Activated naive CD4-positive, alpha-beta T cell treated with Interleukin-2 at 50 U/mL for 16 hours (primary cell): ENCODE measurements around the gene TPX2.

Experiments
- DNase-seq: peaks from one replicate; pipeline ENCODE4 v3.0.0-alpha.2; 2020

Gene TPX2

DNA sequence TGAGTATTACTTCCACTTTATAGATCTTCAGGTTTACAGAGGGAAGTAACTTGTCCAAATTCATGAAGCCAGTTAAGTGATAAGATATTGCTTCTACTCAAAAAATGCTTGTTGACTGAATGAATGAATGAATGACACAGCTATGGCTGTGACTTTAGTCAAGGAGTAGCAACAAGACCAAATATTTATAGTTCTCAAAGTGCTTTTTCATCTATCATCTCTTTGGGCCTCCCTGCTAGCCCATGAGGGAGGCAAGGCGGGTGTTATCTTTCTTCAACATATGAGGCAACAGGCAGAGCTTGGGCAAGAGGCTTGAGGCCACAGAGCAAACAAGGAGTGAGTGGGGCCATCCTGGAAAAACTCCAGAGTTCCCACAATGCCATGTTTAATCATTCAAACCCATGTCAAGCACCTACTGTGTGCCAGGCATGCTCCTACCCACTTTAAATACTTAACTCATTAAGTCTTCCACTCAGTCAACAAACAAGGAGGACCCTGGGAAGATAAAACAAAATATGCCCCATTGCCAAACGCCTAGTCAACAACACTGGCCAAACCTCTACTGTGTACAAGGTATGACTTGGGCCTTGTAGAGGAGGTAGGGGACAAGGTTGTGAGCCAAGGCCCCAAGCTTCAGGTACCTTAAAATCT is 32.4 kb upstream of the TPX2 start:
- no peak for DNase-seq

DNA sequence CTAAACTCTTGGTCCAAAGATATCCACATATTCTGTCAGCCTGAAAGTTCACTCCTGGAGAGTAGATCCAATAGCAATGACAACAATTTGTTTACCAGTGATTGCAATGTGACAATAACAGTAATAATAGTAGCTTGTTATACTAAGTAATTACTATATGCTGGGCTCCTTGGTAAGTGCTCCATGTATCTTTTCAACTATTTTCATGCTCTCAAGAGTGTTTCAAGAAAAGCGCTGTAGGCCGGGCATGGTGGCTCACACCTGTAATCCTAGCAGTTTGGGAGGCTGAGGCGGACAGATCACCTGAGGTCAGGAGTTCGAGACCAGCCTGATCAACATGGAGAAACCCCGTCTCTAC is 31.9 kb upstream of the TPX2 start:
- no peak for DNase-seq

DNA sequence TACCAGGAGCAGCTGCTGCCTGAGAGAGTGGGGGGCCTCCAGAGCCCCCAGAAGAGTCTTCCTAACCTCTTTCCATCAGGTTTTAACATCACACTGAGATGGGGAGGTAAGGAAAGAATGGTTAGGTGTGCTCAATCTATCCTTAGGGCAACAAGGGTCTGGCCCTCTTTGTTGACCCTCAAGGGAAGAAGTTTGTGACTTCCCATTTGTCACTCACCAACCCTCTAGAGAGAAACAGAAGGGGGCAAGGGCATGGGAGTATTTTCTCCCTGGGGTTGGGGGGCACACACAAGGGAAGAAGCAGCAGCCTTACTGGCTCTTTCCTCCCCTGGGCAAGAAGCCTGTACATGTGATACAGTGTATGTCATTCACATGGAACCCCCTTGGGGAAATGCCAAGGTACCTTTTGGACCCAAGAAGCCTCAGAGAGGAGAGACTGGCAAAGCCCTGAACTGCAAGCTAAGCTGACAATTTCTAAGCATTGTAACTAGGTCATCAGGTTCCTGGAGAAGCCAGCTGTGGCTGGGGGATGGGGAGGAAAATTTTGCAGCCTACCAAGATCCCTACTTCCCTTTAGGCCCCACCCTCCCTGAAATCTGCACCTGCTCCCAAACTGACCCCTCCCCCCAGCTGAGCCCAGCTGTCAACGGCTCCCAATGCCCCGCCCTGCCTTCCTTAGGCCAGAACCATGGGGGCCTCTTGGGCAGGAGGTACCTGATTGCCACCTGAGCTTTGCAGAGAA is 30.9 kb upstream of the TPX2 start:
- DNase-seq: no peak

DNA sequence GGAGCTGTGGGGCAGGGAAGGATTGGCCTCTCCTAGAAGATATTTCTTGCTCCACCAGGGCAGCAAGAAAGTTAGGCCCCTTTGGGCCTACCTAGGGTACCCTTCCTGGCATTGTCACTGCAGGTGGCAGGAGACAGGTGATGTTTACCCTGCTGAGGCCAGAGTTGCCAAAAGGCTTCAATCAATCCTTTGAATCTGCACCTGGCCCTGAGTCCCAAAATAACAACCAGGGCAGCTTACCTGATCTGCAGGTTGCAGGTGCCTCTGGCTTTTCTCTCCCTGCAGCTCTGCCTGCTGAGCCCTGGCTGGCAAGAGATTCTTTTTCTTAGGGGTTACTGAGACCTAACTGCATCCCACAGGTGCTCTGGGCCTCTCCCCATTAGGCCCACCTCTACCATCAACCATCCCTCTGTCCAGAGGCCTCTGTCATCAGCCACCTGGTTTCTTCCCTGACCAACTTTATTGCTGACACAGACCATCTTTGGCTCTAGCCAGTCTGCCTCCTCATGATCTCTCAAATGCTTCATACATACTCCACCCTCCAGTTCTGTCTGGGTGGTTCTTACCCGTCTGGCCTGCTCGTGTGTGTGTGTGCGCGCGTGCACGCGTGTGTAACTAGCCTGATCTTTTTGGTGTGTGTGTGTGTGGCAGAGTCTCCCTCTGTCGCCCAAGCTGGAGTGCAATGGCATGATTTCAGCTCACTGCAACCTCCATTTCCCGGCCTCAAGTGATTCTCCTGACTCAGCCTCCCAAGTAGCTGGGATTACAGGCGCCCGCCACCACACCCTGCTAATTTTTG is 30.2 kb upstream of the TPX2 start:
- no peak for DNase-seq

DNA sequence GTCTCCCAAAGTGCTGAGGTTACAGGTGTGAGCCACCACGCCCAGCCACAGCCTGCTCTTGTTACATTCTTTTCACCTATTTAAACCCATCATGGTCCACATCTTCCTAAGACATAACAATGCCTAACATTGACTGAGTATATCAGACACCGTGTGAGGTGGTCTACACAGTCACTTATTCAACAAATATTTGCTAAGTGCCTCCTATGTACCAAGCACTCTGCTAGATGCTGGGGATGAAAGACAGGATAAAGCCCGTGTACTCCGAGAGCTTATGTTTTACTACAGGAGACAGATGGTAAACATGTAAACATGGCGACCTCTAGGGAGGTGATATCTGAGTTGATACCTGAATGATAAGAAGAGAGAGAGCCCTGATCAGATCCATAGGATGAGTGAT is 29.2 kb upstream of the TPX2 start:
- DNase-seq: no peak

DNA sequence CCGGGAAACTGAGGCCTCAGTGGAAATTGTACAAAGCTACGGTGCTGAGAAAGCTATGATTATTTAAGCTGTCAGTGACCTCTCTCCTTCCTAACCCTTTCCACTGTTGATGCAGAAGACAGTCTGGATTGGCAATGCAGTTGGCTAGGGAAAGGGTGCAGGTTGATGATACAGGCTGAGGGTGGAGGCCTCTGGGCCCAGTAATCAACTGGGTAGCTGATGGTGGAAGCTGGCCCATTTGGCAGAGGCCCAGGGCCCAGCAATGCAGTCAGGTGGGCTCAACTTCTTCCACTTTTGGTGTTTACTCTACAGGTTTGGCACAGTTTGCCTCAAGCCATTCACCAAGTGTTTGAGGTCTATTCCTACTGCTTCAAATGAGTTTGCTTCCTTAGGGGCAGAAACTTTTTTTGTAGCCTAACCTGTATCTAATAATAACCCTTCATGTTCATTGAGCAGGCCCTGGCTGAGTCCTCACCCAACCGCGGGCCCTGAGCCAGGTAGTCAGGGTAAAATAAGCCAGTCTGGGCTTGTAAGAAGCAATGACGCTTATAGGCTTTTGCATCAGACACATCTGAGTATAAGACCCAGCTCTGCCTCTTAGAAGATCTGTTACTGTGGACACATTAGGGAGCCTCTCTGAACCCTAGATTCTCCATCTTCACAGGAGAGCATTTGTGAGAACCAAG is 28.5 kb upstream of the TPX2 start:
- DNase-seq: no peak

DNA sequence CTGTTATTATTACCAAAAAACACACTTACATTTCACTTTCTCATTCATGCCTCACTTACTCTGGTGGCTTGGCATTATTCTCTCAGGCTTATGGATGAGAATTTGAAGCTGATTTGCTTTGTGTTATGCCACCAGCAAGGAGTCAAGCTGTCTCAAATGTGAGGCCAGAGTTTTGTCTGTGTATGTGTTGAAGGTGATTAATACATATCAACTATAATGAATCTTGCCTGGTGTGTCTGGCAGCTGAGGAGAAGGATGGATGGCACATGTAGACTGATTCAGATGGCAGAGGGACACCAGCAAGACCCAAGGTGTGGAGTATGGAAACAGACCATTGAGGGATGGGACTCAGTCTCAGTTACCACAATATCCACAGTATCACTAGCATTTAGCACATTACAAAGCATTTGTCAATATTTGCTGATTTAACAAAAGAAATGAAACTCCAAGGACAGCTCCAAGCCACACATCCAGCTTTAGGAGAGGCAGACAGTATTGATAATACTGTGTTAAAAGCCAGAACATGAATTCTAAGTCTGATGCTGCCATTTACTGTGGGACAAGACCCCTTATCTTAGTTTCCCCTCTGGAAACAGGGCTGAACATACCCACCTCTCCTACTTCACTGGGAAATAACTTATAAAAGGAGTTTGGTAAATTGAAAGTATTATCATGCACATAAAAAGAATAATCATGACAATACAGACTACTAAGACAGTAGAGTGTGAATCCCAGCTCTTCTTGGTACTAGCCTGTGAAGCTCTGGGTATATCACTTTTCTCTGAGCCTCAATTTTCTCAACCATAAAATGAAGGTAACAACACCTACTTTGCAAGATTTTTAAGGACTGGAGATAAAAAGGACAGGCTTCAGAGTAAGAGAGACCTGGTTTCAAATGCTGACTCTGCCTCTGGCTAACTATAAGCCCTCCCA is 27.6 kb upstream of the TPX2 start:
- DNase-seq: no peak

DNA sequence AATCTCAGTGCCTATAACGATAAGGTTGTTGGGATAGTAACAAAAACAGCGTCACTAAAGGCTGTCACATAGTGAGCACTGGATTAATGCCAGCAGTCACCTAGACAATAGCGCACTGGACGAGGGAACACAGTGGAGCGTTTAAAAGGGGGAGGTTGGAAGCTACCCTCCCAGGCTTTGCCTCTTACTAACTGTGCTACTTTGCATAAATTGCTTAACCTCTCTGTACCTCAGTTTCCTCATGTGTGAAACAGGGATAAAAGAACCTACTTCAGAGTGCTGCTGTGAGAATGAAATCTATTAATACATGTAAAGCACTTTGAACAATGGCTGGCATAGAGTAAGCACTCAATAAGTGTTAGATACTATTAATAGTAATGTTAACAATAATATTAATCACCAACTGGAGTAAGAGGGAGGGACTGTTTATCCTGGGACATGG is 27.0 kb upstream of the TPX2 start:
- DNase-seq: no peak

DNA sequence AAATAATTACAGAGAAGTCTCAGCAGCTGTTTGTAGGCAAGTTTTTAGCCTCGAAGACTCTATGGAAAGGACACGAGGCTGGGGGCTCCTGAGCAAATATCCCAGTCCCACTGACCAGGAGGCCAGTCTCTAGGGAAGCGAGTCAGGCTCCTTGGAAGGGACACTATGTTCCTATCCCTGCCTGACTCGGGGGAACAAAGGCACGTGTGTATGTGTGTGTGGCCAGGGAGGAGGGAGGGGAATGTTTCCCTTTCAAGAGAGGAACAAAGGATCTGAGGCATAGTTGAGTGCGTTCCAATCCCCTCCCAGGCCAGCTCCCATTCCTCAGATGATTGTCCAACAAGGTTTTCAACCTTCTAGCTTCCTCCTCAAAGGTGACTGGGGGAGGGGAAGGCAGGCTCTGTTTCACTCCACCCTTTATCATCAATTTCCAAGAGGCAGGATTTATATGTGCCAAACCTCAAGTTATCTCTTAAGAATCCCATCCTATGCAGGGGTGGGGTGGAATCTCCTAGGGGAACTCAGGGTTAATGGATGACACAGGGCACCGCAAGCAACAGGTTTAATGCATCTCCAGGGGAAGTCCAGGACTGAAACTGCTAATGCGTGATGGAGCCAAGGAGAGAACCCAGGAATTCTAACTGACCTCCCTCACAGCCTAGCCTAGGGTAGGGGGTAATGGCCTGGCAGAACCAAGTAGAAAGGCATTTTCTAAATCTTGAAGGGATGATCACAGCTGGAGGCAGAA is 26.4 kb upstream of the TPX2 start:
- DNase-seq: no peak

DNA sequence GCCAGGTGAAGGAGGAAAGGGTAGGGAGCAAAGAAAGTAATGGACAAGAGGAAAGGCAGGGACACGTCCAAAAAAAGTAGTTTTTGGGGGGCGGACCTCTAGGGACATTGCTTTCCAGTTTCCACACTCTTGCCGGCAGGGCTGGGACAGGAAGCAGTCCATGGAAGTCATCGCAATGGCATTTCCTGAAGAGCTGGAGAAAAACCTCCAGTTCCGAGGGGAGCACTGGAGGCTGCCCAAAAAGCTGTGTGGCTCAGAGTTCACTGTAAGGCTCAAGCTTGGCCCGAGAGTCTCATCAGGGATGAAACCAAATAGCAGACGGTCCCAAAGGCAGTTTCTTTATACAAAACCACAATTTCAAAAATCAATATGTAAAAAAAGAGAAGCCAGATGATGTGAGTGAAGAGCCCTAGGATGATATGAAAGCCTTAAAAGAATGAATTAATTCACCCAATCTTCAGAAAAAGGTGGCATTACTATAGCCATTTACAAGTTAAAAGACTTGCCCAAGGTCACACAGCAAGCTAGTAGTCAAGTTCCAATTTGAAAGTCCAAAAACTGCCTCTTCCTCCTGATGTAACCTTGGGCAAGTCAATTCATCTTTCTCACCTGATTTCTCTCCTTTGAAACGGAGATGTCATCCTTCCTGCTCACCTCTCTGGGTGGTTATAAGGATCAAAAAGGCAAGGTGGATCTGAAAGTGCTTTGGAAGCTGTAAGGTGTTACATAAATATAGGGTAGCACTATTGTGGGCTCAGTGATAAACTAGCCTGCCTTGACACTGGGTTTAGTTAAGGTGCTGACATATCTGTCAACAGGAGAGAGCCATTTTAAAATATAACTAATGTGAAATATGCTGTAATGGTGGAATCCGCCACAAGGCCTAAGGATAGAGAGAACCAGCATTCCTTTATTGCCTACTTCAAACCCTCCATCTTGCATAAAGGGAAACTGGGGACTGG is 25.5 kb upstream of the TPX2 start:
- DNase-seq: no peak

DNA sequence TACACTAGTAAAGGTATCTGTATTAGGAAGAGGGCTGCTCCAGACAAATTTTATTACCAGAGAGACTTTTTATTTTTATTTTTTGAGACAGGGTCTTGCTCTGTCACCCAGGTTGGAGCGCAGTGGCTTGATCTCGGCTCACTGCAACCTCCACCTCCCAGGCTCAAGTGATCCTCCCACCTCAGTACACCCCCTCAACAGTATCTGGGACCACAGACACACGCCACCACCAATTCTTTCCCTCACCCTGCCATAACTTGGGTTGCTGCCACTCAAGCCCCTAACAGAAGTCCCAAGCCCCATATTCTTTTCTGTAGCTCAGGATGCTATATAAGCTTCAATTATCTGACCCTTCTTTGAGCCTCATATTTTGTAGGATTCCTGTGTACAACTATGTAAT is 23.3 kb upstream of the TPX2 start:
- no peak for DNase-seq

DNA sequence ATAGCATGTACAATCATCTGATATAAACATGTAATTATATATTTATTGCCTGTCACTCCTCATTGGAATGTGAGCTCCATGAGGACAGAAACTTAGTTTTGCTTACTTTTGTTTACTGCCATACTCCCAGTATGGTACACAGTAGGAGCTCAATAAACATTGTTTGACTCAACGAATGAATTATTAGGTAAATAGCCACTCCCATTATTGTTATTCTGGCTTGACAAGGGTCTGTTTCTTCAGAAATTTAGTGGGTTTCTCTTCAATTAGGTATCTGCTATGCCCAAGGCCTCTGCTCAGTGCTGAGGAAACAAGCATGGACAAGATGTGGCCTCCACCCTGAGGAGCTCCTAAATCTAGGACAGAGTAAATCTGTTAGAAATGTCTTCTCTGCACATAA is 22.7 kb upstream of the TPX2 start:
- DNase-seq: no peak

DNA sequence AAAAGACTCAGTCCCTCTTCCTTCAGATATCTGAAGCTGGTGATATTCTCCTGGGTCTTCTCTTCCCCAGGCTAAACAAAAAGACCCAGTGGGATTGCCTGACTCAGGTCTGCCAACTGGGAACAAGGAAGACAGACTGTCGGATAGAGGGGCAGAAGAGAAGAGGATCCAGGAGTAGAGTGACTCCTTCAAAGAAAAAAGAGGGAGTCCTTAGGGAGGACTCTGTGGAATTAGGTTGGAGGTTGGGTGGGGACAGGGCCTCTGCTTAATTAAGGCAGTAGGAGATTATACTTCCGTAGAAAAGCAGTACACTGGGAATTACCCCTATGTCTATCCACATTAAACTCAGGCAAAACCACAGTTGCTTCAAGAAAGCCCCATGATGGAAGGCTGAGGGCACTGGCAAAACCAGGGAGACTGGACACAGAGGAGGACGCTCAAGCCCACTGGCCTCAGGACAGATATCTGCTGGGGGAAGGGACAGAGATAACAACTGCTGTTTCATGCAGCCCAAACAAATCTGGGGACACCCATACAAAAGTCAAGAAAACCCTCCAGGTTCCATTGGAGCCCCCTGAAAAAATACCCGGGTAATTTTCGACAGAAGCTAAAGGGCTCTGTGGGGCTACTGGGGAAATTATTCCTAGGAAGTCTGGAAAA is 22.1 kb upstream of the TPX2 start:
- DNase-seq: no peak

DNA sequence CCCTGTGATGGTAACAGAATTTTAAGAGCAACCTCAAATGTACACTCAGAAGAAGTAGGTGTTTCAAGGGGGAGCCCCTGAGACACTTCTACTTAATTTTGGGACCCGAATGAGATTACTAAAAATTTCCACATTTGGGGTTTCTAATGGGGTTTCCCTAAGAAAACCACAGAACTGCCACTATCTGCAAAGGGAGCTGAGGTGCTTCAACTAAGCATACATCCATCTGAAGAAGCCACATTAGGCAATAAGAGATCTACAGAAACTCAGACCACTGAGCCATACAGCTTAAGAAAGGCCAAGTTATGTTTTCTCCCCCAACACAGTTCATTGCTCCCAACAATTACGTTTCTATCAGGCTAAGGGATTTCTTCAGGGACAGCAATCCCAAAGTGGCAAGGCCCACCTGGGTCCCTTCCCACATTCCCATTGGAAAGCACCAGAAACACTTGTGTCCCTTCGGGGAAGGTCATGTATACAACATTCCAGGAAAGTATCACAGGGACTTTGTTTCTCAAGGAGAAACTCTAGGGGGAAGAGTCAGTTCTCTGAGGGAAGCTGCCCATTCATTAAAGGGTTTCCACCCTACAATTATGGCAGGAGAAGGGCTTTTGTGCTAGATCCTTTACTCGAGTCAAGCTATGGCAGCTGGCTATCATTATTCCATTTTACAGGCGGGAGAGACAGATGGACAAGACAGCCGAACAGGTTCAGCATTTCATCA is 21.4 kb upstream of the TPX2 start:
- no peak for DNase-seq

DNA sequence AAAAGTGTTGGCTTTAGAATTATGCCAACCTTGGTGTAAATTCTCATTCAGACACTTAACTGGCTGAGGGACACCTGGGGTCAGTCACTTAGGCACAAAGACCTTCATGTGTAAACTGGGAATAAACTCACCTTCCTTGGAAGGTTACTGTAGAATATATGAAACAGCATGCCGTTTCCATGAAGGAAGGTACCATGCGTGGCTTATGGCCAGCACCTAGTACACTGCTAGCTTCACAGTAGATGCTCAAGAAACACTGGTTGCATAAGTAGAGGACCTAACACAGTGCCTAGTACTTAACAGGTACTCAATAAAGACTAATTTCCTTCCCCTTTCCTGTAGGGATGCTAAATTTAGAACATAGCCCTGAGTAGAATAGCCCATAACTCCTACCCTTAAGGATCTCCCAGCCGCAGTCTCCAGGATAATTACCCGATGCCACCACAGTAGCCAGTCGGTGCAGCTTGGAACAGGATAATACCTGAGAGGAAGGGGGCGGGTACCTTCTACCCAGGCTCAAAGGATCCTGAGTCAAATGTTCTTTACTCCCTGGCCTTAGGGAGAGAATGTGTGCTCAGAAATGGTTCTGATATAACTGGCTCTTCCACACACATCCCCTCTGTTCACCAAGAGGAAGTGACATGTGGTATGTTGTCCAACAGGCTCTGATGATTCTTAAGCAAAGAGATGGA is 20.0 kb upstream of the TPX2 start:
- no peak for DNase-seq

DNA sequence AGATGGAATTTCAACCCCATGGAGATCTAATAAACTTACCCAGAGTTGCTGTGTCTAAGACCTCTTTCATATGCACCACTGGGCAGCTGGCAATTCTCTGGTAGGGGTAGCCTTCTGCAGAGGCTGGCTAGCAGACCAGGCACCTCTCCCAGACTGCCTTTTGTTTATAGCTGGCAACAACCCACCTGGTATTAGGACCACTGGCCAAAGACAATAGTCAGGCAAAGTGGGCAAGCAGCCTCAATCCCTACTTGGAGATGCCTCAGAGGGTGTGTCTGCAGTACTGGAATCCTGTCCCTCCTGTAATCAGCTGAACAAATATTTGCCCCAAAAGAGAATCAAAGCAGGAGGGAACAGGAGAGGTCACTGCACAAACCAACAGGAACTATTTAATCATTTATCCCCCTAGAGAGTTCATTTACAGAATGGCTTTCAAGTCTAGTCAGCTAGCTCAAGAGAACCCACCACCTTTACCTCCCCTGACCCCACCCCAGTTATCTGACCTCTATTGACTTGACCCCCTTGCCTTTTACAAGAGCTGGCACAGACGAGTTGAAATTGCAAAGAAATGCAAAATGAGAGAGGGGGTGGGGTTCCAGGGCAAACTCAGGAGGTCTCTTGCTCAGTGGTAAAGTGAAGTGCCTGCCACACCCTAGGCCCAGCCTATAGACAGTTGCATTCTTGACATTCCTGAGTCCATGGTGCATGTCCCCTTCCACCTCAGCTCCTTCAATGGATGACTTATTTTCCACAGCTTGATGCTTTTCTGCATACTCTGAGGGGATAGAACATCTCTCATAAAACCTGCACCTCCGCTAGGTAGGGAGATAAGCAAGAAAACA is 19.2 kb upstream of the TPX2 start:
- no peak for DNase-seq
